IPS-15b (cell line): Measurements from ENCODE around the gene DOCK7.
A peak's percentile ranks its signal among the peaks of the same experiment; 100 is the strongest.

Source experiments
- H3K27me3 ChIP-seq: one replicate; pipeline ENCODE4 v1.6.1; 2013; ENCODE audit warnings: low read length; ENCODE audit not compliant: control insufficient read depth, insufficient read depth
- H3K36me3 ChIP-seq: one replicate; pipeline ENCODE4 v1.6.1; 2013; ENCODE audit warnings: low read length; ENCODE audit not compliant: control insufficient read depth, insufficient read depth
- H3K4me1 ChIP-seq: one replicate; pipeline ENCODE4 v1.6.1; 2013; ENCODE audit warnings: mild to moderate bottlenecking, low read length; ENCODE audit not compliant: control insufficient read depth, insufficient read depth
- H3K4me3 ChIP-seq: one replicate; pipeline ENCODE4 v1.5.1; 2013; ENCODE audit warnings: low read depth, low read length
- H3K9ac ChIP-seq: one replicate; pipeline ENCODE4 v1.6.1; 2013; ENCODE audit warnings: low read depth, mild to moderate bottlenecking, low read length
- H3K9me3 ChIP-seq: one replicate; pipeline ENCODE4 v1.6.1; 2013; ENCODE audit warnings: mild to moderate bottlenecking, low read length; ENCODE audit not compliant: control insufficient read depth, insufficient read depth

Gene DOCK7

GRCh38 chr1:62687903-62688686, at the start of gene DOCK7:
TSS of gene DOCK7 (minus strand) at chr1:62688386. CDS start at chr1:62688264, 122 bp downstream.
- Histone ChIP-seq H3K27me3 (no peaks in the 10 kb centered on the region), H3K9ac (peak within 1 kb of the TSS; percentile 94), H3K36me3 (no peaks in the 10 kb centered on the region), H3K4me3 (peak within 1 kb of the TSS; percentile 83), H3K4me1 (no peaks in the 10 kb centered on the region), H3K9me3 (no peaks in the 10 kb centered on the region)

- H3K4me3 ChIP-seq = no peak overlapping the region
- no peak overlapping the region for H3K9ac ChIP-seq
- H3K36me3 ChIP-seq = no peaks in the 10 kb centered on the region
- no peaks in the 10 kb centered on the region for H3K27me3 ChIP-seq
- no peaks in the 10 kb centered on the region for H3K9me3 ChIP-seq
- no peaks in the 10 kb centered on the region for H3K4me1 ChIP-seq
Measured at GRCh38 chr1:62735491-62736171, 47.4 kb upstream of the DOCK7 start.

- no peak overlapping the region for H3K4me3 ChIP-seq
- no peaks in the 10 kb centered on the region for H3K4me1 ChIP-seq
- H3K9me3 ChIP-seq = no peaks in the 10 kb centered on the region
- no peaks in the 10 kb centered on the region for H3K27me3 ChIP-seq
- H3K9ac ChIP-seq = no peak overlapping the region
- no peaks in the 10 kb centered on the region for H3K36me3 ChIP-seq
Measured at GRCh38 chr1:62732331-62732730, 44.1 kb upstream of the DOCK7 start.

GRCh38 chr1:62728963-62729362, 40.8 kb upstream of the DOCK7 start:
- Histone ChIP-seq H3K27me3 (no peaks in the 10 kb centered on the region), H3K9ac (no peak overlapping the region), H3K36me3 (no peaks in the 10 kb centered on the region), H3K4me1 (no peaks in the 10 kb centered on the region), H3K4me3 (no peak overlapping the region), H3K9me3 (no peaks in the 10 kb centered on the region)

- no peaks in the 10 kb centered on the region for H3K27me3 ChIP-seq
- no peaks in the 10 kb centered on the region for H3K36me3 ChIP-seq
- H3K9ac ChIP-seq = no peak overlapping the region
Measured at GRCh38 chr1:62727656-62728407, 39.6 kb upstream of the DOCK7 start.

GRCh38 chr1:62726011-62726442, 37.8 kb upstream of the DOCK7 start:
- H3K27me3 ChIP-seq = no peaks in the 10 kb centered on the region
- no peaks in the 10 kb centered on the region for H3K4me1 ChIP-seq
- no peak overlapping the region for H3K9ac ChIP-seq
- no peaks in the 10 kb centered on the region for H3K9me3 ChIP-seq
- no peak overlapping the region for H3K4me3 ChIP-seq
- no peaks in the 10 kb centered on the region for H3K36me3 ChIP-seq

More at GRCh38 chr1:62727656-62728407, 39.6 kb upstream of the DOCK7 start:
- no peaks in the 10 kb centered on the region for H3K4me1 ChIP-seq
- no peak overlapping the region for H3K4me3 ChIP-seq
- no peaks in the 10 kb centered on the region for H3K9me3 ChIP-seq

GRCh38 chr1:62725255-62725654, 37.1 kb upstream of the DOCK7 start:
- no peaks in the 10 kb centered on the region for H3K27me3 ChIP-seq
- H3K4me1 ChIP-seq = no peaks in the 10 kb centered on the region
- no peak overlapping the region for H3K4me3 ChIP-seq
- no peaks in the 10 kb centered on the region for H3K36me3 ChIP-seq
- H3K9ac ChIP-seq = no peak overlapping the region
- no peaks in the 10 kb centered on the region for H3K9me3 ChIP-seq

GRCh38 chr1:62724430-62724829, 36.2 kb upstream of the DOCK7 start:
- H3K9me3 ChIP-seq = no peaks in the 10 kb centered on the region
- H3K9ac ChIP-seq = no peak overlapping the region

GRCh38 chr1:62723883-62724282, 35.7 kb upstream of the DOCK7 start:
- H3K4me3 ChIP-seq = no peak overlapping the region
- no peaks in the 10 kb centered on the region for H3K4me1 ChIP-seq

More at GRCh38 chr1:62724430-62724829, 36.2 kb upstream of the DOCK7 start:
- Histone ChIP-seq H3K4me3 (no peak overlapping the region), H3K4me1 (no peaks in the 10 kb centered on the region), H3K27me3 (no peaks in the 10 kb centered on the region), H3K36me3 (no peaks in the 10 kb centered on the region)

GRCh38 chr1:62722796-62723195, 34.6 kb upstream of the DOCK7 start:
- Histone ChIP-seq H3K4me3 (no peak overlapping the region), H3K4me1 (no peaks in the 10 kb centered on the region), H3K27me3 (no peaks in the 10 kb centered on the region), H3K9me3 (no peaks in the 10 kb centered on the region), H3K9ac (no peak overlapping the region), H3K36me3 (no peaks in the 10 kb centered on the region)

More at GRCh38 chr1:62723883-62724282, 35.7 kb upstream of the DOCK7 start:
- Histone ChIP-seq H3K9ac (no peak overlapping the region), H3K36me3 (no peaks in the 10 kb centered on the region), H3K9me3 (no peaks in the 10 kb centered on the region), H3K27me3 (no peaks in the 10 kb centered on the region)

- no peaks in the 10 kb centered on the region for H3K27me3 ChIP-seq
- no peaks in the 10 kb centered on the region for H3K9me3 ChIP-seq
- no peaks in the 10 kb centered on the region for H3K36me3 ChIP-seq
- no peak overlapping the region for H3K9ac ChIP-seq
- no peak overlapping the region for H3K4me3 ChIP-seq
- H3K4me1 ChIP-seq = no peaks in the 10 kb centered on the region
Measured at GRCh38 chr1:62720946-62721554, 32.9 kb upstream of the DOCK7 start.
